ENCODE measurements around the gene HDGFL1. TPM values are rescaled to one million over a fixed set of nuclear protein-coding genes. Genes with fewer than 3 reads are reported as not detected.

HDGFL1 gene
- total RNA-seq, 1 experiment from 2014 or later = not detected

- DNase-seq (ENCODE audit: low spot score) = no peak
- TF ChIP-seq CTCF (conservative IDR thresholded peaks at IDR 0.05; ENCODE audit: low read depth, low read length) (no peak), EZH2 (IDR thresholded peaks at IDR 0.05; ENCODE audit: borderline replicate concordance, low read depth, low read length, poor library complexity, severe bottlenecking) (no peak)
- intact Hi-C loops (cut with micrococcal nuclease; ENCODE audit: unreplicated experiment) = no loop called here
- H3K9me3 ChIP-seq (ENCODE audit: low read depth, low read length, poor library complexity, severe bottlenecking) = no peaks in the 10 kb centered on the region
- H3K27me3 ChIP-seq (replicated peaks; ENCODE audit: insufficient read depth, low read depth, low read length, poor library complexity) = no peaks in the 10 kb centered on the region
- no peaks in the 10 kb centered on the region for H3K36me3 ChIP-seq (ENCODE audit: insufficient read depth, low read length, poor library complexity, severe bottlenecking)
- no peaks in the 10 kb centered on the region for H3K4me1 ChIP-seq (ENCODE audit: insufficient read depth, low read length, poor library complexity, severe bottlenecking)
- ChIA-PET POLR2A (ENCODE audit: low non-redundant PET) (no interaction called here), CTCF (no interaction called here)
- no peak overlapping the region for H3K27ac ChIP-seq (ENCODE audit: low read depth, low read length, poor library complexity, severe bottlenecking)
- no TSS peak for BruUV-seq (replicated peaks)
- H3K4me3 ChIP-seq (ENCODE audit: low read depth, low read length, poor library complexity, severe bottlenecking) = no peak overlapping the region
These were observed 18.2 kb upstream of the HDGFL1 start for GRCh38 chr6:22550971-22551670.

GRCh38 chr6:22556266-22556665 lies 13.1 kb upstream of the HDGFL1 start:
- no peak overlapping the region for H3K27ac ChIP-seq (ENCODE audit: low read depth, low read length, poor library complexity, severe bottlenecking)
- no peaks in the 10 kb centered on the region for H3K9me3 ChIP-seq (ENCODE audit: low read depth, low read length, poor library complexity, severe bottlenecking)
- H3K36me3 ChIP-seq (ENCODE audit: insufficient read depth, low read length, poor library complexity, severe bottlenecking) = no peaks in the 10 kb centered on the region
- POLR2A ChIA-PET (ENCODE audit: low non-redundant PET) = no interaction called here
- H3K4me3 ChIP-seq (ENCODE audit: low read depth, low read length, poor library complexity, severe bottlenecking) = no peak overlapping the region
- no TSS peak for BruUV-seq (replicated peaks)
- intact Hi-C loops (cut with micrococcal nuclease; ENCODE audit: unreplicated experiment) = no loop called here
- no peaks in the 10 kb centered on the region for H3K27me3 ChIP-seq (replicated peaks; ENCODE audit: insufficient read depth, low read depth, low read length, poor library complexity)
- no peak for DNase-seq (ENCODE audit: low spot score)
- CTCF ChIA-PET = no interaction called here
- H3K4me1 ChIP-seq (ENCODE audit: insufficient read depth, low read length, poor library complexity, severe bottlenecking) = no peaks in the 10 kb centered on the region
- TF ChIP-seq CTCF (conservative IDR thresholded peaks at IDR 0.05; ENCODE audit: low read depth, low read length) = no peak
- no peak for TF ChIP-seq EZH2 (IDR thresholded peaks at IDR 0.05; ENCODE audit: borderline replicate concordance, low read depth, low read length, poor library complexity, severe bottlenecking)

GRCh38 chr6:22557007-22557406 lies 12.4 kb upstream of the HDGFL1 start:
- H3K27ac ChIP-seq (ENCODE audit: low read depth, low read length, poor library complexity, severe bottlenecking) = no peak overlapping the region
- POLR2A ChIA-PET (ENCODE audit: low non-redundant PET) = no interaction called here

More at GRCh38 chr6:22557007-22557406, 12.4 kb upstream of the HDGFL1 start:
- DNase-seq (ENCODE audit: low spot score) = no peak
- H3K36me3 ChIP-seq (ENCODE audit: insufficient read depth, low read length, poor library complexity, severe bottlenecking) = no peaks in the 10 kb centered on the region
- TF ChIP-seq CTCF (conservative IDR thresholded peaks at IDR 0.05; ENCODE audit: low read depth, low read length) (no peak), EZH2 (IDR thresholded peaks at IDR 0.05; ENCODE audit: borderline replicate concordance, low read depth, low read length, poor library complexity, severe bottlenecking) (no peak)
- peaks cover 5% of the 10 kb centered on the region for H3K27me3 ChIP-seq (replicated peaks; ENCODE audit: insufficient read depth, low read depth, low read length, poor library complexity)
- H3K9me3 ChIP-seq (ENCODE audit: low read depth, low read length, poor library complexity, severe bottlenecking) = no peaks in the 10 kb centered on the region
- intact Hi-C loops (cut with micrococcal nuclease; ENCODE audit: unreplicated experiment) = no loop called here
- CTCF ChIA-PET = no interaction called here
- no TSS peak for BruUV-seq (replicated peaks)
- H3K4me3 ChIP-seq (ENCODE audit: low read depth, low read length, poor library complexity, severe bottlenecking) = no peak overlapping the region
- H3K4me1 ChIP-seq (ENCODE audit: insufficient read depth, low read length, poor library complexity, severe bottlenecking) = no peaks in the 10 kb centered on the region

Data from A673 (cell line).